ENCODE data around the gene EHMT1.

DNA sequence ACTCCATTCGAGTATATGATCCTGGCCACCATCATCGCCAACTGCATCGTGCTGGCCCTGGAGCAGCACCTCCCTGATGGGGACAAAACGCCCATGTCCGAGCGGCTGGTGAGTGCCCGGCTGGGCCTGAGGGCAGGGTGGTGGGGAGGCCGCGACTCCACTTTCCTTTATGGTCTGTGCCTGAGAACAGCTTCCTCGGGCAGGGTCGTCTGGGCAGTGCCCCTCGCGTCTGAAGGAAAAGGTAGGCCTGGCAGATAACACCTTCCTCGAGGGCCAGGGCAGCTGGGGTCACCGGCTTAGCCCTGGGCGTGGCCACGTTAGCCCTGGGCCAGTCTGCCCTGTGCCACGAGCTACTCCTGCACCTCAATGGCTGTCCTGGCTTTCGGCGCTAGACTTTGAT, 260.2 kb downstream of the EHMT1 start:
- no peak for TF ChIP-seq POLR2AphosphoS5 (IDR thresholded peaks at IDR 0.05; ENCODE audit: borderline replicate concordance, low read depth, low read length)
- no peak for TF ChIP-seq EZH2 (IDR thresholded peaks at IDR 0.05)
- TF ChIP-seq FOXP2 (optimal IDR thresholded peaks at IDR 0.05; ENCODE audit: control extremely low read depth, extremely low read length, insufficient read depth): no peak
